DOHH2 (cell line): ENCODE data around the gene FAM136A.
"Not testable (repeated sequence)": the region's sequence is repeated elsewhere in the genome, so short reads cannot be mapped to it uniquely, and the experiment has no call there.

Source experiments
- CTCF ChIP-seq: fragments of 200-600 bp; sonication (generic); IDR thresholded peaks from one replicate; pipeline ENCODE4 v1.5.1; 2014; ENCODE audit warnings: antibody characterized with exemption, mild to moderate bottlenecking, low read depth, low read length; ENCODE audit not compliant: poor library complexity, severe bottlenecking
- EZH2phosphoT487 ChIP-seq: fragments of 200-600 bp; sonication (generic); IDR thresholded peaks from 2 replicates; pipeline ENCODE4 v1.6.1; 2017; ENCODE audit warnings: borderline replicate concordance, mild to moderate bottlenecking, antibody characterized with exemption, low read length, moderate library complexity, mixed read lengths

- not testable (repeated sequence) for TF ChIP-seq CTCF, EZH2phosphoT487
These were observed 34.9 kb downstream of the FAM136A start for GRCh38 chr2:70266925-70267324.
